Chondrocyte (in vitro differentiated cells): ENCODE data around the gene TMTC2. TPM values are rescaled to one million over a fixed set of nuclear protein-coding genes. Genes with fewer than 3 reads are reported as not detected.

Experiments used
- DNase-seq: peaks from one replicate; pipeline ENCODE4 v3.0.0; 2021; ENCODE audit warnings: mixed read lengths, low spot score
- H3K27ac Mint-ChIP-seq: one replicate; pipeline ENCODE4 v1.8.0; 2021; ENCODE audit warnings: mild to moderate bottlenecking, moderate library complexity, mixed read lengths; ENCODE audit not compliant: unreplicated experiment
- H3K27me3 Mint-ChIP-seq: 2 replicates; pipeline ENCODE4 v1.8.0; 2021; ENCODE audit warnings: low read depth, mixed read lengths
- H3K36me3 Mint-ChIP-seq: 2 replicates; pipeline ENCODE4 v1.8.0; 2021; ENCODE audit warnings: low read depth, mixed read lengths
- H3K4me1 Mint-ChIP-seq: 2 replicates; pipeline ENCODE4 v1.8.0; 2021; ENCODE audit warnings: low read depth, mild to moderate bottlenecking, mixed read lengths
- H3K4me3 Mint-ChIP-seq: one replicate; pipeline ENCODE4 v1.8.0; 2021; ENCODE audit warnings: mild to moderate bottlenecking, moderate library complexity, mixed read lengths; ENCODE audit not compliant: unreplicated experiment
- H3K9me3 Mint-ChIP-seq: 2 replicates; pipeline ENCODE4 v1.8.0; 2021; ENCODE audit warnings: low read depth, mixed read lengths
- CTCF ChIP-seq: fragments of 200-600 bp; sonication (generic); IDR thresholded peaks from 2 replicates; pipeline ENCODE4 v1.5.0; 2021; ENCODE audit warnings: antibody characterized with exemption, mild to moderate bottlenecking, moderate library complexity
- total RNA-seq: library from RNA; stranded (reverse); gene quantifications from 3 replicates; pipeline ENCODE4 v1.2.1, GENCODE V29; 2021

The TMTC2 gene
- total RNA-seq, 1 donor from 2014 or later = 1.4 TPM

GRCh38 chr12:83027021-83027723 is 340.5 kb downstream of the TMTC2 start:
- no peaks in the 10 kb centered on the region for H3K36me3 Mint-ChIP-seq
- H3K4me1 Mint-ChIP-seq = no peaks in the 10 kb centered on the region
- H3K27me3 Mint-ChIP-seq = no peaks in the 10 kb centered on the region
- no peak overlapping the region for H3K4me3 Mint-ChIP-seq
- no peak for DNase-seq
- H3K9me3 Mint-ChIP-seq = no peaks in the 10 kb centered on the region
- TF ChIP-seq CTCF = no peak
- no peak overlapping the region for H3K27ac Mint-ChIP-seq

DNA sequence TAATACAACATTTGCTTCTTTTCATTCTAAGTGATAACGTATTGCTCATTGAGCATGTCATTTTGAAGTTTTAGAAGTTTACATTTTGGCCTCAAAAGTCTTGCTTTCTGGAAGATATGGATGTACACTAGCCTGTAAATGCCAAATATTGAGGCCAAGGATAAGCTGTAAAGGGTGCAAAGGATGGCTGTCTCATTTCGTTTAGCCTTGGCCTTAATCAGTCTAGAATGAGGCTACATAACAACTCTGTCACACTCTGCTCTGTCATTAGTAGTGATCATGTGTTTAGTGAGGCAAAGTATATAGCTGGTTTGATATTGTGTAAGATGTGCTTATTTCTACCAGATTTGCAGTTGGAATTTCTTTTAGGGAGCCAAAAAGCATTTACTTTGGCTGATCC is 344.5 kb downstream of the TMTC2 start:
- no peaks in the 10 kb centered on the region for H3K4me1 Mint-ChIP-seq
- no peaks in the 10 kb centered on the region for H3K36me3 Mint-ChIP-seq
- no peak overlapping the region for H3K4me3 Mint-ChIP-seq
- H3K27ac Mint-ChIP-seq = no peak overlapping the region
- no peaks in the 10 kb centered on the region for H3K27me3 Mint-ChIP-seq
- no peak for TF ChIP-seq CTCF
- no peak for DNase-seq
- H3K9me3 Mint-ChIP-seq = no peaks in the 10 kb centered on the region

DNA sequence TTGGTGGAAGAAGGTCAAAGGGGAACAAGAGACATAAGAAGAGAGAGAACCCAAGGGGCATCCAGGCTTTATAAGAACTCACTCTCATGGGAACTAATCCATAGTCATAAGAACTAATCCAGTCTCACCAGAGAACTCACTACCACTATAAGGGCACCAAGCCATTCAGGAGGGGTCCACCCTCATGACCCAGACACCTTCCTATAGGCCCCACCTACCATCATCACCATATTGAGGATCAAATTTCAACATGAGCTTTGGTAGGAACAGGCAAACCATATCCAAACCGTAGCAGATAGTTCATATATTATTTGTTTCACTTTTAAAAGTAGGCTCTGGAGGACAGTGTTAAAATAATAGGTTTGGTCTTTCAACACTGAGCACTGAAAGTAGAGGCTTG is 350.1 kb downstream of the TMTC2 start:
- Mint-ChIP-seq H3K27ac (no peak overlapping the region), H3K9me3 (no peaks in the 10 kb centered on the region), H3K4me3 (no peak overlapping the region), H3K36me3 (no peaks in the 10 kb centered on the region), H3K27me3 (no peaks in the 10 kb centered on the region), H3K4me1 (peaks cover 8% of the 10 kb centered on the region)
- no peak for TF ChIP-seq CTCF
- DNase-seq = no peak

DNA sequence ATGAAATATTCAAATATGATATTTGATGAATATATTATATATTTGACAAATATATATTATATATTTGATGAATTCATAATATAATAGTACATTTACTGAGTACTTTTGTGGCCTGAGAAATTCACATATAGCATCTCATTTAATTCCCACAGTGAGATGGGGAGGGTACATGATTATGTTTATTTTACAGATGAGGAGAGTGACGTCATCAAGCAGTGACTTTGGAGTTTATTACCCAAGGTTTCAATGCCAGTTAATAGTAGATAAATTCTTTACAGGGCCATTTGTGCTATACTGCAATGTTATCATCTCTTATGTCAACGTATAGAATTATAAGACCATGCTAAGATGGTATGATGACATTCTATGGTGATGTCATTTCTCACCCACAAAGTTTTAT is 352.7 kb downstream of the TMTC2 start:
- no peaks in the 10 kb centered on the region for H3K27me3 Mint-ChIP-seq
- H3K4me3 Mint-ChIP-seq = no peak overlapping the region

GRCh38 chr12:83040339-83040738 is 353.6 kb downstream of the TMTC2 start:
- H3K4me3 Mint-ChIP-seq = no peak overlapping the region
- no peaks in the 10 kb centered on the region for H3K36me3 Mint-ChIP-seq
- H3K4me1 Mint-ChIP-seq = peaks cover 15% of the 10 kb centered on the region
- H3K9me3 Mint-ChIP-seq = no peaks in the 10 kb centered on the region
- no peak for TF ChIP-seq CTCF
- H3K27me3 Mint-ChIP-seq = no peaks in the 10 kb centered on the region
- no peak for DNase-seq
- H3K27ac Mint-ChIP-seq = no peak overlapping the region

More for the DNA sequence above, 352.7 kb downstream of the TMTC2 start:
- no peaks in the 10 kb centered on the region for H3K36me3 Mint-ChIP-seq
- H3K9me3 Mint-ChIP-seq = no peaks in the 10 kb centered on the region
- H3K27ac Mint-ChIP-seq = no peak overlapping the region
- TF ChIP-seq CTCF = no peak
- peaks cover 15% of the 10 kb centered on the region for H3K4me1 Mint-ChIP-seq
- no peak for DNase-seq
